ENCODE results near the gene ST3GAL5.

The ST3GAL5 gene

DNA sequence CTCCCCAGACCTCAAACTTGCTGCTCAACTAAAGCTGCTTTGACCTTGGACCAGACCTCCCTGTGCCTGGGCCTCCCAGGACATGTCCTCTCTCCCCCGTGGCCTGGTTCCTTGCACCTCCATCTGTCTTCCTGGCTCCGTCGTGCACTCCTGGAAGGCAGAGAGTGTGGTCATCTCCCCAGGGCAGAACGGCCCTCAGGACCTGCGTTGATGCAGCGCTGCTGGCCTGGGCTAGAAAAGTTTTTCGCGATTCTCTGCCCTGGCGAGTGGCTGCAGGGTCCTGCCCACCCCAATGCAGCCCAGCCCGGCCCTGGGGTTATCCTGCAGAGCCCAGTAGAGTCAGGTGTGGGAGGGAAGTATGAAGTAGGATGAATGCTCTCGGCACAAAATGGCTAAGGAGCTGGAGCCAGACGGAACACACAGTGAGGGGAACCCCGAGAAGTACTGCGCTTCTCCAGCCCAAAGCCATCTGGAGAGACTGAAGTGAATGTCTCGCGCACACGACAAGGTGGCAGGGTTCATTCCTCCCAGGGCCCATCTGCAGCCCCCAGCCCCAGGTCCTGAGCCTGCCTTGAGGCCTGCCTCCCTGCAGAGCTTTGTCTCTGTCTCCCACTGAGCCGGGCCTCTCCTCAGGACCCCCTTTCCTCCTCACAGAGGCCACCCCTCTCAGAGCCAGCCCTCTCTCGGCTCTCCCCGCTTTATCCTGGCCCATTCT lies 93.3 kb downstream of the ST3GAL5 start:
- no peak overlapping the region for H3K9ac ChIP-seq (ENCODE audit: low read length)
- no peaks in the 10 kb centered on the region for H3K9me3 ChIP-seq (ENCODE audit: low read length)
- H3K27ac ChIP-seq (ENCODE audit: low read depth, low read length): no peak overlapping the region
- no peaks in the 10 kb centered on the region for H3K36me3 ChIP-seq (ENCODE audit: insufficient read depth, low read length)
- H3K4me1 ChIP-seq (ENCODE audit: insufficient read depth, low read length): peaks cover 46% of the 10 kb centered on the region
- H3K4me3 ChIP-seq (ENCODE audit: low read depth in 1 of 2, low read length in 2 of 2): no peak overlapping the region
- H3K27me3 ChIP-seq (ENCODE audit: control insufficient read depth in 1 of 2, insufficient read depth in 2 of 2, low read length in 2 of 2): no peaks in the 10 kb centered on the region

DNA sequence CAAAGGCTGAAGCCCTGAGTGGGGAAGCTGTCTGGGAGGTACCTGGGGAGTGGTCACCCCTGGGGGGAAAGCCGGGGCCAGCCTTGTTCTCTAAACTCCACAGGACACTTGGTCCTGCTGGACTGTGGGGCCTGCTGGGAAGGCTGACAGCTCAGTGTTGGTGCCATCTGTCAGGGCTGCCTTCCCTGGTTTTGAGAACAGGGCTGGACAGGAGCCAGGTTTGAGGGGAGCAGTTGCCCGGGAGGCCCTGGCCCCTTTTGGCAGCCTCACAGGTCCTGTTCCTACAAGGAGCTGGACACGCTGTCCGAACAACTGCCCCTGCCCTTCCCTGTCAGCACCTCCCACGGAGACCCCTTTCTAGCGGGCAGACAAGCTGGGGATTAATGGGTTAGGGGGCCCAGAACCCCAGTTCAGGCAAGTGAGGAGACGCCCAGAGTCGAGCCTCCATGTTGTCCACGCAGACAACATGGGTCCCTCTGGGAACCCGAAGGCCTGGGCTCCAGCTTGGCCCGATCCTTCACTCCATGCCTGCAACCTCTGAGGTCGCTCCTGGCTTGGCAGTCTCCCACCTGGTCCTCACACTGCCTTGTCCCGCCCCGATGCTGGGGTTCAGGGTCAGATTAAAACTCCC lies 94.2 kb downstream of the ST3GAL5 start:
- Histone ChIP-seq H3K9me3 (ENCODE audit: low read length) (no peaks in the 10 kb centered on the region), H3K27ac (ENCODE audit: low read depth, low read length) (no peak overlapping the region), H3K27me3 (ENCODE audit: control insufficient read depth in 1 of 2, insufficient read depth in 2 of 2, low read length in 2 of 2) (no peaks in the 10 kb centered on the region), H3K9ac (ENCODE audit: low read length) (no peak overlapping the region), H3K4me3 (ENCODE audit: low read depth in 1 of 2, low read length in 2 of 2) (no peak overlapping the region), H3K4me1 (ENCODE audit: insufficient read depth, low read length) (peaks cover 46% of the 10 kb centered on the region), H3K36me3 (ENCODE audit: insufficient read depth, low read length) (no peaks in the 10 kb centered on the region)

DNA sequence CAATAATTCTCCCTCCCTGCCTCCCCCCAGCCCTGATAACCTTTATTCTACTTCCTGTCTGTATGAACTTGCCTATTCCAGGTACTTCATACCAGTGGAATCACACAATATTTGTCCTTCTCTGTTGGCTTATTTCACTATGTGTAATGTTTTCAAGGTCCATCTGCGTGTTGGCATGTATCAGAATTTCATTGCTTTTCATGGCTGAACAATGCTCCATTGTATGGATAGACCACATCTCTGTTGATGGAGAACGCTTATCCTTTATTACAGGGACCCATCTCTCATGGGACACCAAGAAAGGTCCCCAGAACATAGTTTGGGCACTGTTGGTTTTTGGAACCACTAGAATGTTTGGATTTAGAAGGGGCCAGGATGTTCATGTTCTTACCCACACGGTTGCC lies 94.8 kb downstream of the ST3GAL5 start:
- Histone ChIP-seq H3K4me3 (ENCODE audit: low read depth in 1 of 2, low read length in 2 of 2) (no peak overlapping the region), H3K9ac (ENCODE audit: low read length) (no peak overlapping the region), H3K4me1 (ENCODE audit: insufficient read depth, low read length) (peaks cover 46% of the 10 kb centered on the region), H3K9me3 (ENCODE audit: low read length) (no peaks in the 10 kb centered on the region), H3K36me3 (ENCODE audit: insufficient read depth, low read length) (no peaks in the 10 kb centered on the region), H3K27me3 (ENCODE audit: control insufficient read depth in 1 of 2, insufficient read depth in 2 of 2, low read length in 2 of 2) (no peaks in the 10 kb centered on the region), H3K27ac (ENCODE audit: low read depth, low read length) (no peak overlapping the region)

DNA sequence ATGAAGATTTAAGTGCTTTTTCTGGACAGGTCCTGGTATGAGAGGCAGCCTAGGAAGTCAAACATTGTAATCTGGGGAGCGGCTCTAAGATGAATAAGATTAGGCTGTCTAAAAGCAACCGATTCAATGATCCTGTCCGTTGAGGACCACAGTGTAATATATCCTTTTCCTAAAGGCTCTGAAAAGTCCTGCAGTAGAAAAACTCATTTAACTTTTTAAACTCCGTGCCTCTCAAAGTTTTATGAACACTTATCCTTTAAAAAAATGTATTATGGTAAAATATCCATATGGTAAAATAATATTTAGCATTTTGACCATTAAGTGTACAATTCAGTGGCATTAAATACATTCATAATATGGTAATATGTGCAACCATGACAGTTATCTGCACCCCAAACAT lies 95.2 kb downstream of the ST3GAL5 start:
- no peak overlapping the region for H3K27ac ChIP-seq (ENCODE audit: low read depth, low read length)

DNA sequence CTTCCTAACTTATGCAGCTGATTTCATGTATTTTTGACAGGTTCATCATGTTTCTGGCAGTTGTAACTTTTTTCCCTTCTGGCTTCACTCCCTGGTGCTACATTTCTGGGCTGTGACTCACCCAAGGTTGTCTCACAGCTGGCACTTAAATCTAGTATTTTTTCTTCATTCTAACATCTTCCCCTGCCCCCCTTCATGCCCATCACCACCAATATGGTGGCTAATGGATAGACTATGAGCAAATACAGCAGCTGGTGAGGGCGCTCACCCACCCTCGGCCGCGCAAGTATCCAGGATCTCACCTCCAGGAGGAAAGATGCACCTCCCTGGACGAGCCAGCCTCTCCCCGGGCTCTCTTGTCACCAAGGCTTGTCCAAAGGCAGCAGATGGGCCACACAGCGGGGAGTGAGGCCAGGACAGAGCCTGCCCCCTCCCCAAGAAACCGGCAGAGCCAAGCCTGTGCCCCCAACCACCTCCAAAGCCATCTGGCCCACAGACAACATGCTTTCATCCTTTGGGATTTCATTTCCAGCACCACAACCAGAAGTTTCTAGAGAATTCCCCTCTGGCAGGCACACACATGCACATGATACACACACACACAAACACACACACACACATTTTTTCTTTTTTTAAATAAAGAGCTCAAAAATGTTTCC lies 95.9 kb downstream of the ST3GAL5 start:
- Histone ChIP-seq H3K9ac (ENCODE audit: low read length) (no peak overlapping the region), H3K4me3 (ENCODE audit: low read depth in 1 of 2, low read length in 2 of 2) (no peak overlapping the region), H3K27ac (ENCODE audit: low read depth, low read length) (no peak overlapping the region), H3K36me3 (ENCODE audit: insufficient read depth, low read length) (no peaks in the 10 kb centered on the region), H3K9me3 (ENCODE audit: low read length) (no peaks in the 10 kb centered on the region), H3K27me3 (ENCODE audit: control insufficient read depth in 1 of 2, insufficient read depth in 2 of 2, low read length in 2 of 2) (no peaks in the 10 kb centered on the region), H3K4me1 (ENCODE audit: insufficient read depth, low read length) (peaks cover 46% of the 10 kb centered on the region)

More for the DNA sequence above, 95.2 kb downstream of the ST3GAL5 start:
- no peak overlapping the region for H3K4me3 ChIP-seq (ENCODE audit: low read depth in 1 of 2, low read length in 2 of 2)
- H3K27me3 ChIP-seq (ENCODE audit: control insufficient read depth in 1 of 2, insufficient read depth in 2 of 2, low read length in 2 of 2): no peaks in the 10 kb centered on the region
- peaks cover 46% of the 10 kb centered on the region for H3K4me1 ChIP-seq (ENCODE audit: insufficient read depth, low read length)
- H3K9ac ChIP-seq (ENCODE audit: low read length): no peak overlapping the region
- no peaks in the 10 kb centered on the region for H3K36me3 ChIP-seq (ENCODE audit: insufficient read depth, low read length)
- no peaks in the 10 kb centered on the region for H3K9me3 ChIP-seq (ENCODE audit: low read length)

DNA sequence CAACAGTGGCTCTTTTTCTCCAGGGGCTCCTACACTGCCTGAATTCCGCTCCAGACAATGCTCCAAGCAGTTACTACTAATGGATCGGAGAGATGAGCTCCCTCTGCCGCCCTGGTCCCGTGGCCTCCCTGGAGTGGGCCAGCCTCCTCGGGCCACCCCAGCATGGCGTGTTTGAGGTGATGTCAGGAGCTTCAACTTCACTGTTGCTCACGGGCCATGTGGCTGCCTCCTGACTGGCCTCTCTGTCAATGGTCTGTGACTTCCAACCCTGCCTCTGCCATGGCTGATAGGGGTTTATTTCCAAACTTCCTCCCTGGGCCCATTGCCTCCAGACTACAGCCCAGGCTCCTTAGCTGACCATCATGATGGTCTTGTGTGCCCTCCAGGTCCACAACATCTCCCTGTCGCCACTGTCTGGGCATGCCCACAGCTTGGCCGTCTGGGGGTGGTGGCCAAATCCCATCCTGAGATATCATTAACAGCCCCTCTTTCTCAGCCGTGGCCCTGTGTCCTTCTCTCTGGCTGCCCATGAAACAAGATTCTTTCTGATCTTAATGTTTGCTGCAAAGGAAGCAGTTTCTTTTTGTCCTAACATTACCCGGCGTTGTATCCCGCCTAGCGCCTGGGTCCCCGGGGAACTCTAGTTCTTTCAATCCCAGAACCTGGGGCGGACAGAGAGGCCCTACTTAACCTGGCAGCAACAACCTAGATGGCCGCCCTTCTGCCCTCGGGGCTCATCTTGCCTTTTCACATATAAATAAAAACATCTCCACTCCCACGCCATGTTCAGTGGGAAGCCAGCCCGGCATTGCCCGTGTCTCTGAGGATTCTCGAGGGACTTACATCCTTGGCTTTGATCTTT lies 96.9 kb downstream of the ST3GAL5 start:
- Histone ChIP-seq H3K9ac (ENCODE audit: low read length) (no peak overlapping the region), H3K4me1 (ENCODE audit: insufficient read depth, low read length) (peaks cover 44% of the 10 kb centered on the region), H3K27ac (ENCODE audit: low read depth, low read length) (no peak overlapping the region)

DNA sequence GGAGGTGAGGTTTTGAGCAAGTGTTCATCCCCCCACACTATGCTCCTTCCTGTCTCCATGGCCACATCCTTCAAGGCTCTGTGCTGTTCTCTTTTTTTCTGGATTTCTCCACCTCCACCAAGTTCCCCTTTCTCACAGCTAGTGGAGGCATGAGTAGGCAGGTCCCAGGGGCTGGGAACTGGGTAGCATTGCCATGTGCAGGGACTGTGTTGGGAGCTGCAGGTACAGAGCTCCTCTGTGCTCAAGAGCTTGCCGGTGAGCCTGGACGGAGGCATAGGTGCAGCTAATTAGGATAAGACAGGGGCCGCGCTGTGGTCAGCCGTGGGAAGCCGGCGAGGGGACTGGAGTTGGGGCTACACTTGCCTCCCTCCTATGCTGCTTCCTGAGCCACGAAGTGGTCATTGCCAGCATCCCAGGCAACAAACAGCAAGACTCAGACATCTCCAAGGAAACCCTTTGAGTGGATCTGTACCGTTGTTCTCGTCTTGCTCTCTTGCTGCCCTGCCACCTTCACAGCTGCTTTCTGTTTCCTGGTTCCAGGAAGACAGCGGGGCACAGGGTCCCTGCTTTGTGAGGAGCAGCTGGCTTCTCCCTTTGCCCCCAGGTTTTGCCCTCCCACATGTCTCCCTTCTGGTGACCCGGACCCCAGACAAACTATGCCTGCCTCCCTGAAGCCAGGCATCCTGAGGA lies 98.1 kb downstream of the ST3GAL5 start:
- Histone ChIP-seq H3K9ac (ENCODE audit: low read length) (no peak overlapping the region), H3K4me1 (ENCODE audit: insufficient read depth, low read length) (peaks cover 42% of the 10 kb centered on the region), H3K27ac (ENCODE audit: low read depth, low read length) (no peak overlapping the region), H3K36me3 (ENCODE audit: insufficient read depth, low read length) (peaks cover 10% of the 10 kb centered on the region), H3K9me3 (ENCODE audit: low read length) (no peaks in the 10 kb centered on the region), H3K27me3 (ENCODE audit: control insufficient read depth in 1 of 2, insufficient read depth in 2 of 2, low read length in 2 of 2) (no peaks in the 10 kb centered on the region), H3K4me3 (ENCODE audit: low read depth in 1 of 2, low read length in 2 of 2) (no peak overlapping the region)

More for the DNA sequence above, 96.9 kb downstream of the ST3GAL5 start:
- H3K36me3 ChIP-seq (ENCODE audit: insufficient read depth, low read length): peaks cover 5% of the 10 kb centered on the region
- no peaks in the 10 kb centered on the region for H3K9me3 ChIP-seq (ENCODE audit: low read length)
- H3K4me3 ChIP-seq (ENCODE audit: low read depth in 1 of 2, low read length in 2 of 2): no peak overlapping the region
- H3K27me3 ChIP-seq (ENCODE audit: control insufficient read depth in 1 of 2, insufficient read depth in 2 of 2, low read length in 2 of 2): no peaks in the 10 kb centered on the region

DNA sequence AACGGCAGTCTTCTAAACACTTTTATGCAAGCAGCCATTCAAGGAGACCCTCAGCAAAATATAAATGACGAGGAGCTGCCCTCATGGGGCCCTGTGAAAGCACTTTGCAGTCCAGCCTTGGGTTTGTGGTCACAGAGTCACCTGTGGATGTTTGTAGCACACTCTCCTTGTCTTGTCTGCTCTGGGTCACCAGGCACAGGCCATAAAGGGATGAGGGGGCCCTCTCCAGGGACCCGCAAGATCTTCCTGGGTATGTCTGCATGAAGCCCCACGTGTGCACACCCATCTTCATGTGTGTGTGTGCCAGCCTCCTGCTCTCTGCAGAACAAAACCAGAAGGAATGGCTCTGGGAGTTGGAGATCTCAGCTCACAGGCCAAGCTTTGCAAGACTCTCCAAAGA lies 98.8 kb downstream of the ST3GAL5 start:
- Histone ChIP-seq H3K9ac (ENCODE audit: low read length) (no peak overlapping the region), H3K9me3 (ENCODE audit: low read length) (no peaks in the 10 kb centered on the region)

DNA sequence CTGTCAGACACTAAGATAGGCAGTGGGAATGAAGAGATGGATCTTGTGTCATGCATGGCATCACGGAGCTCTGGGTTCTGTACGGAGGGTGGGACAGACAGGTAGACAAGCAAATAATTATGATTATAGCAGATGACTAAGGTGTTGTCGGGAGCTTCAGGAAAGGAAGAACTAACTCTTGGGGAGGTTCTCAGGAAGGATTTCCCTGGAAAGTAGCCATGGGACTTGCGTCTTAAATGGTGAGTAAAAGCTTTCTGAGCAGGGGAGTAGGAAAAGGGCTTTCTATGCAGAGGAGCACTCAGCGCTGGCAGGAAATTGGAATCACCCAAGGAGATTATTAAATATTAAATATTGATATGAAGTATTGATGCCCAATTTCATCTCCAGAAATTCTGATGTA lies 99.5 kb downstream of the ST3GAL5 start:
- no peak overlapping the region for H3K9ac ChIP-seq (ENCODE audit: low read length)
- peaks cover 10% of the 10 kb centered on the region for H3K36me3 ChIP-seq (ENCODE audit: insufficient read depth, low read length)
- no peak overlapping the region for H3K27ac ChIP-seq (ENCODE audit: low read depth, low read length)

More for the DNA sequence above, 98.8 kb downstream of the ST3GAL5 start:
- H3K36me3 ChIP-seq (ENCODE audit: insufficient read depth, low read length): peaks cover 10% of the 10 kb centered on the region
- peaks cover 42% of the 10 kb centered on the region for H3K4me1 ChIP-seq (ENCODE audit: insufficient read depth, low read length)
- no peak overlapping the region for H3K27ac ChIP-seq (ENCODE audit: low read depth, low read length)
- H3K4me3 ChIP-seq (ENCODE audit: low read depth in 1 of 2, low read length in 2 of 2): no peak overlapping the region
- H3K27me3 ChIP-seq (ENCODE audit: control insufficient read depth in 1 of 2, insufficient read depth in 2 of 2, low read length in 2 of 2): no peaks in the 10 kb centered on the region

DNA sequence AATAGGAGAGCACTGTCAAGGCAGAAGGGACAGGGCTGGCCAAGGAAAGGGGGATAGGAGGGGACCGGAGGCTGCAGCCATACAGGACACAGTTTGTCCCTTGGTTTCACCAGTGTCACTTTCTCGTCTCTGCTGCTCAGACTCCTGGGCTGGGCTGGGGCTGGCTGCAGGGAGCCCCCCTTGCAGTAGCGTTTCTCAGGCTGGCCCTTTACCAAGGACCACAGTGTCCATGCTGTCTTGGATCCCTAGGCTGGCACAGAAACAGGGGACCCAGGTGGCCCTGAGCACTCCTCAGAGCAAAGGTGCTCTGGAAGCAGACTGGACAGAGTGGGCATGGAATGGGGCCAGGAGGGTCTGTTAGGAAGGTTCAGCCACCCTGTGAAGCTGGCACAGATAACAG lies 100.2 kb downstream of the ST3GAL5 start:
- no peaks in the 10 kb centered on the region for H3K9me3 ChIP-seq (ENCODE audit: low read length)
- H3K9ac ChIP-seq (ENCODE audit: low read length): no peak overlapping the region
- no peak overlapping the region for H3K27ac ChIP-seq (ENCODE audit: low read depth, low read length)
- peaks cover 43% of the 10 kb centered on the region for H3K4me1 ChIP-seq (ENCODE audit: insufficient read depth, low read length)
- no peaks in the 10 kb centered on the region for H3K27me3 ChIP-seq (ENCODE audit: control insufficient read depth in 1 of 2, insufficient read depth in 2 of 2, low read length in 2 of 2)
- H3K36me3 ChIP-seq (ENCODE audit: insufficient read depth, low read length): peaks cover 10% of the 10 kb centered on the region
- H3K4me3 ChIP-seq (ENCODE audit: low read depth in 1 of 2, low read length in 2 of 2): no peak overlapping the region

More for the DNA sequence above, 99.5 kb downstream of the ST3GAL5 start:
- H3K4me3 ChIP-seq (ENCODE audit: low read depth in 1 of 2, low read length in 2 of 2): no peak overlapping the region
- no peaks in the 10 kb centered on the region for H3K9me3 ChIP-seq (ENCODE audit: low read length)
- H3K27me3 ChIP-seq (ENCODE audit: control insufficient read depth in 1 of 2, insufficient read depth in 2 of 2, low read length in 2 of 2): no peaks in the 10 kb centered on the region
- H3K4me1 ChIP-seq (ENCODE audit: insufficient read depth, low read length): peaks cover 43% of the 10 kb centered on the region

DNA sequence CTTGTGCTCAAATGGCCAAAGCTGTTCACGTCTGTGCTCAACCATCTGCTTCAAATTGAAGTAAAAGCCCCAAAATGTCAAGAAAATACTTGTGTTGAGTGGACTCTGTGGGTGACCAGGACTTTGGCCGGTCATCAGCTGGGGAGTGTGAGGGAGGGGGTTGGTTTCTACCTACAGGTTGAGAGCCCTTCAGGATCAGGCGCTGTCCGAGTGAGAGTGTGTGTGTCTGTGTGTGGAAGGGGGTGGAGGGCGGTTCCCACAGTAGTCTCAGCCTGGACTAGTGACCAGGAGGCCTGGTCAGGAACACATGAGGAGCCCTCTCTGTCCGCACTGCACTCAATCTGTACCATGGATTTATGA lies 100.8 kb downstream of the ST3GAL5 start:
- no peak overlapping the region for H3K4me3 ChIP-seq (ENCODE audit: low read depth in 1 of 2, low read length in 2 of 2)
- peaks cover 39% of the 10 kb centered on the region for H3K4me1 ChIP-seq (ENCODE audit: insufficient read depth, low read length)
- H3K9me3 ChIP-seq (ENCODE audit: low read length): no peaks in the 10 kb centered on the region
- peaks cover 10% of the 10 kb centered on the region for H3K36me3 ChIP-seq (ENCODE audit: insufficient read depth, low read length)
- no peaks in the 10 kb centered on the region for H3K27me3 ChIP-seq (ENCODE audit: control insufficient read depth in 1 of 2, insufficient read depth in 2 of 2, low read length in 2 of 2)
- no peak overlapping the region for H3K9ac ChIP-seq (ENCODE audit: low read length)
- no peak overlapping the region for H3K27ac ChIP-seq (ENCODE audit: low read depth, low read length)
